Muscle layer of duodenum (tissue), 2 donors: ENCODE measurements around the gene CFAP52.

Experiments
- H3K27ac ChIP-seq: one replicate; pipeline ENCODE4 v1.7.0; 2013; ENCODE audit warnings: mild to moderate bottlenecking, low read length
- H3K27me3 ChIP-seq: one replicate; pipeline ENCODE4 v1.7.0; 2013; ENCODE audit warnings: low read depth, mild to moderate bottlenecking, control low read depth, low read length
- H3K36me3 ChIP-seq, 2 donors: one replicate each; pipeline ENCODE4 v1.7.0; 2013; ENCODE audit warnings: low read length in 2 of 2, control low read depth in 1 of 2, mild to moderate bottlenecking in 1 of 2; ENCODE audit not compliant: insufficient read depth in 2 of 2, control insufficient read depth in 1 of 2
- H3K4me1 ChIP-seq, 2 donors: one replicate each; pipeline ENCODE4 v1.7.0; 2013; ENCODE audit warnings: low read length in 2 of 2, mild to moderate bottlenecking in 2 of 2, control low read depth in 1 of 2, moderate library complexity in 1 of 2; ENCODE audit not compliant: insufficient read depth in 2 of 2, control insufficient read depth in 1 of 2
- H3K4me3 ChIP-seq, 2 donors: one replicate each; pipeline ENCODE4 v1.7.0; 2013; ENCODE audit warnings: low read length in 2 of 2, low read depth in 1 of 2, mild to moderate bottlenecking in 1 of 2
- H3K9me3 ChIP-seq, 2 donors: one replicate each; pipeline ENCODE4 v1.7.0; 2013; ENCODE audit warnings: low read length in 2 of 2, control low read depth in 1 of 2, mild to moderate bottlenecking in 1 of 2; ENCODE audit not compliant: control insufficient read depth in 1 of 2
- donor health status: healthy.

Gene CFAP52

GRCh38 chr17:9672691-9673090 lies 96.2 kb downstream of the CFAP52 start:
- Histone ChIP-seq H3K4me3 (no peak overlapping the region), H3K36me3 (no peaks in the 10 kb centered on the region), H3K4me1 (no peaks in the 10 kb centered on the region), H3K27ac (no peak overlapping the region), H3K27me3 (no peaks in the 10 kb centered on the region), H3K9me3 (no peaks in the 10 kb centered on the region)

GRCh38 chr17:9676084-9676483 lies 99.6 kb downstream of the CFAP52 start:
- no peak overlapping the region for H3K4me3 ChIP-seq
- peaks cover 7 to 11% of the 10 kb centered on the region in 2 donors for H3K9me3 ChIP-seq
- no peaks in the 10 kb centered on the region for H3K36me3 ChIP-seq
- no peaks in the 10 kb centered on the region for H3K4me1 ChIP-seq
- no peak overlapping the region for H3K27ac ChIP-seq
- no peaks in the 10 kb centered on the region for H3K27me3 ChIP-seq

- Histone ChIP-seq H3K9me3 (peaks cover 7 to 11% of the 10 kb centered on the region in 2 donors), H3K27ac (no peak overlapping the region), H3K4me3 (no peak overlapping the region), H3K36me3 (no peaks in the 10 kb centered on the region), H3K4me1 (no peaks in the 10 kb centered on the region), H3K27me3 (no peaks in the 10 kb centered on the region)
Observed at GRCh38 chr17:9676820-9677310, 100.4 kb downstream of the CFAP52 start.

GRCh38 chr17:9677411-9677810 lies 101.0 kb downstream of the CFAP52 start:
- Histone ChIP-seq H3K27me3 (no peaks in the 10 kb centered on the region), H3K9me3 (peaks cover 7 to 11% of the 10 kb centered on the region in 2 donors), H3K36me3 (no peaks in the 10 kb centered on the region), H3K4me3 (no peak overlapping the region), H3K27ac (no peak overlapping the region), H3K4me1 (no peaks in the 10 kb centered on the region)

- H3K4me1 ChIP-seq, result no peaks in the 10 kb centered on the region
- H3K27ac ChIP-seq, result no peak overlapping the region
- H3K4me3 ChIP-seq, result no peak overlapping the region
Observed at GRCh38 chr17:9677896-9678295, 101.5 kb downstream of the CFAP52 start.

GRCh38 chr17:9684955-9685621 lies 108.6 kb downstream of the CFAP52 start:
- no peak overlapping the region for H3K4me3 ChIP-seq
- peaks cover 5% of the 10 kb centered on the region in 2 donors for H3K9me3 ChIP-seq
- no peak overlapping the region for H3K27ac ChIP-seq
- peaks cover 0 to 4% of the 10 kb centered on the region in 2 donors for H3K36me3 ChIP-seq
- H3K27me3 ChIP-seq, result no peaks in the 10 kb centered on the region
- no peaks in the 10 kb centered on the region for H3K4me1 ChIP-seq

More at GRCh38 chr17:9677896-9678295, 101.5 kb downstream of the CFAP52 start:
- no peaks in the 10 kb centered on the region for H3K36me3 ChIP-seq
- no peaks in the 10 kb centered on the region for H3K27me3 ChIP-seq
- peaks cover 7 to 11% of the 10 kb centered on the region in 2 donors for H3K9me3 ChIP-seq
